HepG2 (cell line): ENCODE measurements around the gene KRTAP1-4. TPM values are rescaled to one million over a fixed set of nuclear protein-coding genes. Genes with fewer than 3 reads are reported as not detected.
"Not testable (repeated sequence)": the region's sequence is repeated elsewhere in the genome, so short reads cannot be mapped to it uniquely, and the experiment has no call there.

ENCODE experiments used
- ATAC-seq: fragments of 200-7000 bp; cut with Tn5 transposase; 3 replicates; pipeline ENCODE4 v1.9.1; 2020; ENCODE audit warnings: mild to moderate bottlenecking, moderate library complexity
- BruUV-seq: library from RNA; stranded (reverse); fragments of 400-500 nt; replicated peaks from 2 replicates; lab custom pipeline; 2021; lab: Mats Ljungman, UMichigan
- CTCF ChIA-PET: fragments of 300-600 bp; formaldehyde crosslinking; extraction: SDS; loops from one replicate; lab custom pipeline; 2021; ENCODE audit warnings: low total read pairs, inconsistent platforms, low intra/inter-chr PET ratio; lab: Yijun Ruan, JAX
- POLR2A ChIA-PET: fragments of 350-600 bp; sonication (Branson Sonifier 250); formaldehyde crosslinking; loops from one replicate; lab custom pipeline; 2020; ENCODE audit warnings: antibody characterized with exemption, inconsistent platforms; lab: Yijun Ruan, JAX
- DNase-seq: peaks from one replicate; pipeline ENCODE4 v3.0.0-alpha.2; 2015; ENCODE audit warnings: low spot score
- FAIRE-seq: peaks from 3 replicates; lab custom pipeline; 2011; peaks lifted over from hg19 to GRCh38; lab: Jason Lieb, UNC
- H2AFZ ChIP-seq: one replicate; pipeline ENCODE4 v1.6.1; 2011; ENCODE audit warnings: low read length, inconsistent platforms
- H3K27ac ChIP-seq: fragments of 300-600 bp; 3 replicates; pipeline ENCODE4 v1.8.0; 2011; ENCODE audit warnings: mixed run types, mild to moderate bottlenecking, mixed read lengths, low read length, inconsistent platforms; ENCODE audit not compliant: insufficient read depth; ENCODE audit errors: extremely low read length
- H3K27me3 ChIP-seq, 2 experiments: fragments of 200-600 bp in 1 of 2; 2 replicates in 1 of 2; 3 replicates in 1 of 2; pipeline versions ENCODE4 v1.6.0 to v1.8.0; 2011; ENCODE audit warnings: low read length in 2 of 2, mild to moderate bottlenecking in 2 of 2, moderate library complexity in 2 of 2, inconsistent platforms in 1 of 2; ENCODE audit not compliant: insufficient read depth in 2 of 2, control insufficient read depth in 1 of 2
- H3K36me3 ChIP-seq, 2 experiments: fragments of 200-600 bp in 1 of 2; replicated peaks in 1 of 2; 2 replicates in 1 of 2; 3 replicates in 1 of 2; pipeline versions ENCODE4 v1.5.1 to v1.8.0; 2011; ENCODE audit warnings: low read length in 2 of 2, inconsistent platforms in 1 of 2; ENCODE audit not compliant: insufficient read depth in 2 of 2, control insufficient read depth in 1 of 2
- H3K4me1 ChIP-seq: 2 replicates; pipeline ENCODE4 v1.5.1; 2012; ENCODE audit warnings: low read length, inconsistent platforms; ENCODE audit not compliant: insufficient read depth
- H3K4me2 ChIP-seq: 2 replicates; pipeline ENCODE4 v1.6.0; 2011; ENCODE audit warnings: low read depth, low read length, inconsistent platforms
- H3K4me3 ChIP-seq, 3 experiments: fragments of 200-600 bp in 1 of 3; sonication (generic), shearing (Covaris generic) in 1 of 3; replicated peaks in 1 of 3; 2 replicates each; pipeline ENCODE4 v1.5.1; 2011 to 2016; ENCODE audit warnings: low read length in 3 of 3, inconsistent platforms in 2 of 3, low read depth in 2 of 3, mild to moderate bottlenecking in 2 of 3, control low read depth in 1 of 3, mixed read lengths in 1 of 3; ENCODE audit not compliant: insufficient read depth in 1 of 3
- H3K79me2 ChIP-seq: one replicate; pipeline ENCODE4 v1.6.1; 2011; ENCODE audit warnings: low read length, inconsistent platforms; ENCODE audit not compliant: insufficient read depth
- H3K9ac ChIP-seq: 2 replicates; pipeline ENCODE4 v1.6.0; 2011; ENCODE audit warnings: mild to moderate bottlenecking, low read depth, low read length, inconsistent platforms; ENCODE audit not compliant: insufficient read depth
- H3K9me3 ChIP-seq: 2 replicates; pipeline ENCODE4 v1.5.1; 2012; ENCODE audit warnings: mild to moderate bottlenecking, low read length
- H4K20me1 ChIP-seq: 2 replicates; pipeline ENCODE4 v1.6.0; 2011; ENCODE audit warnings: inconsistent platforms, mild to moderate bottlenecking, low read length, moderate library complexity; ENCODE audit not compliant: insufficient read depth
- PAXIP1 ChIP-seq: sonication (generic); formaldehyde crosslinking; conservative IDR thresholded peaks from 2 replicates; pipeline ENCODE4 v1.4.0; 2020; ENCODE audit warnings: mild to moderate bottlenecking, missing genetic modification reagents, moderate library complexity
- RFX1 ChIP-seq: fragments of 450-650 bp; IDR thresholded peaks from 2 replicates; pipeline ENCODE4 v1.6.1; 2017
- WGBS: methylation state at CpG from one replicate; pipeline ENCODE4 v1.1.6; 2017; ENCODE audit warnings: low lambda C conversion rate; 5-methylcytosine and 5-hydroxymethylcytosine counted together
- in situ Hi-C: cut with HindIII; loops from 2 replicates; pipeline ENCODE4 v1.10.0; 2017; ENCODE audit warnings: low pct_unique_long_range_greater_than_20kb; ENCODE audit not compliant: extremely low pct_ligation_motif_present
- intact Hi-C: fragments of 100-400 bp; cut with micrococcal nuclease; formaldehyde crosslinking; loops from one replicate; pipeline ENCODE4 v1.10.0; 2022; ENCODE audit not compliant: unreplicated experiment
- polyA plus RNA-seq, 8 experiments: library from polyadenylated mRNA; depleted of rRNA in 3 of 8; stranded (reverse) in 7 of 8; unstranded in 1 of 8; fragments of >200 nt; fragmentation: Illumina TruSeq in 4 of 8; extraction: Trizol in 4 of 8; gene quantifications; 2 replicates each; pipeline versions ENCODE4 v1.2.1 to v1.2.3, GENCODE V29; 2011 to 2016; ENCODE audit warnings: low read depth in 4 of 8, missing spikeins in 1 of 8, mixed read lengths in 1 of 8; ENCODE audit not compliant: insufficient read depth in 1 of 8
- total RNA-seq, 5 experiments: library from RNA; depleted of rRNA; stranded (reverse); fragments of >200 nt; fragmentation: Illumina TruSeq; extraction: Trizol; gene quantifications; 2 replicates each; pipeline ENCODE4 v1.2.3, GENCODE V29; 2016; ENCODE audit warnings: low read depth in 1 of 5

Gene KRTAP1-4
- total and polyA plus RNA-seq, 2 of the 13 experiments (the other 11 are each of a cell fraction or from before 2014, with no cell fraction given) = not detected

GRCh38 chr17:41048441-41048840, 18.4 kb upstream of the KRTAP1-4 start (continued):
- TF ChIP-seq PAXIP1 (no peak), RFX1 (0 out of 2 replicates have a peak, but pooled peaks have one; percentile 15)
- TF ChIP-seq, all 625 proteins: peak for 3

GRCh38 chr17:41046735-41047465, 16.9 kb upstream of the KRTAP1-4 start, which contains the start of gene KRTAP2-1:
Gene KRTAP2-1 (minus strand): TSS chr17:41047316. CDS start chr17:41047267, 49 bp downstream.
- H2AFZ ChIP-seq, DNase-seq, POLR2A ChIA-PET, FAIRE-seq, H3K79me2 ChIP-seq, in situ Hi-C loops, H3K4me3 ChIP-seq, H3K27me3 ChIP-seq, CTCF ChIA-PET, BruUV-seq, H3K4me2 ChIP-seq, H3K36me3 ChIP-seq, H4K20me1 ChIP-seq: not testable (repeated sequence)
- Histone ChIP-seq H3K9ac (peak within 1 kb of the TSS; percentile 20; the same call in 1 of the 2 replicates), H3K9me3 (peaks cover 11% of the 10 kb centered on the region), H3K4me1 (peaks cover 17% of the 10 kb centered on the region), H3K27ac (peak within 1 kb of the TSS; percentile 31)
- intact Hi-C loops = loop anchor here (10.0 kb wide), 1 partner anchor 142 kb away; no protein-coding TSS in a partner anchor
- ATAC-seq = peak; percentile 48
- WGBS = 72% methylated on average over 10 of the region's 33 CpGs
